Measurements from ENCODE around the gene ERCC2.

The ERCC2 gene

DNA sequence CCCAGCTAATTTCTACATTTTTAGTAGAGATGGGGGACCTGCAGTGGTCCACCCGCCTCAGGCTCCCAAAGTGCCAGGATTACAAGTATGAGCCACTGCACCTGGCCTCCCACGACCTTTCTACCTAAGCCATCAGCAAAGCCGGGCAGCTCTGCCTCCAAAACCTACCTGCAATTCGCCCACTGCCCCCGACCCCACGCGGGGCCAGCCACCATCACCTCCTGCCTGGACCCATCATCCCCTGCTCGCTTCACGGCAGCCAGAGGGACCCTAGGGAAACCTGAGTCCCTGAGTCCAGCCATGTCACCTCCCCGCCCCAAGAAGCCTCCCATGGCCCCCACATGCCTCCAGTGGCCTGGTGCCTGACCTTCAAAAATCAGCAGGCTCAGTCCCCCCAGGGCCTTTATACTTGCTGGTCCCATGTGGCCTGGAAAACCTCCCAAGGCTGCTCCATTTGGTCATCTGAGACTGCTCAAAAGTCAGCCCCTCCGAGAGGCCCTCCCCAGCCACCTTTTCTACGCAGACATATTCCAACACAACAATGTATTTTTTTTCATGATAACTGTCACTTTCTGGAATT lies 12.1 kb downstream of the ERCC2 start:
- no peak for DNase-seq (ENCODE audit: extremely low read depth, low read depth)
- TF ChIP-seq, protein P1, sequence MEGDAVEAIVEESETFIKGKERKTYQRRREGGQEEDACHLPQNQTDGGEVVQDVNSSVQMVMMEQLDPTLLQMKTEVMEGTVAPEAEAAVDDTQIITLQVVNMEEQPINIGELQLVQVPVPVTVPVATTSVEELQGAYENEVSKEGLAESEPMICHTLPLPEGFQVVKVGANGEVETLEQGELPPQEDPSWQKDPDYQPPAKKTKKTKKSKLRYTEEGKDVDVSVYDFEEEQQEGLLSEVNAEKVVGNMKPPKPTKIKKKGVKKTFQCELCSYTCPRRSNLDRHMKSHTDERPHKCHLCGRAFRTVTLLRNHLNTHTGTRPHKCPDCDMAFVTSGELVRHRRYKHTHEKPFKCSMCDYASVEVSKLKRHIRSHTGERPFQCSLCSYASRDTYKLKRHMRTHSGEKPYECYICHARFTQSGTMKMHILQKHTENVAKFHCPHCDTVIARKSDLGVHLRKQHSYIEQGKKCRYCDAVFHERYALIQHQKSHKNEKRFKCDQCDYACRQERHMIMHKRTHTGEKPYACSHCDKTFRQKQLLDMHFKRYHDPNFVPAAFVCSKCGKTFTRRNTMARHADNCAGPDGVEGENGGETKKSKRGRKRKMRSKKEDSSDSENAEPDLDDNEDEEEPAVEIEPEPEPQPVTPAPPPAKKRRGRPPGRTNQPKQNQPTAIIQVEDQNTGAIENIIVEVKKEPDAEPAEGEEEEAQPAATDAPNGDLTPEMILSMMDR (IDR thresholded peaks at IDR 0.05; ENCODE audit: low read depth, low read length) = no peak

DNA sequence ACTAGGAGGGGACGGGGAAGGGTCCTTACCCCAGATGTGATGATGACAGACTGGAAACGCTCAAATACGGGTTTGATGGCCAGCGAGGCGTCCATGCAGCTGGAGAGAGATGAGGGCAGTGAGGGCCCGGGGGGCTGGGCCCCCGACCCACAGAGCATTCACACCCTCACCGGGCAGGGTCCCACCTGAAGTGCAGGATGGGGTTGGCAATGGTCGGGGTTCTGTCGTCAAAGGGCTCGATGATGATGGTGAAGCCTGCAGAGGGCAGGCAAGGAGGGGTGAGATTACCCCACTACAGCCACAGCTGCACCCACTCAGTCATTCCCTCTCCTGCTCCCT lies 13.0 kb downstream of the ERCC2 start:
- TF ChIP-seq, protein P1 (IDR thresholded peaks at IDR 0.05; ENCODE audit: low read depth, low read length) = no peak
- DNase-seq (ENCODE audit: extremely low read depth, low read depth) = no peak

DNA sequence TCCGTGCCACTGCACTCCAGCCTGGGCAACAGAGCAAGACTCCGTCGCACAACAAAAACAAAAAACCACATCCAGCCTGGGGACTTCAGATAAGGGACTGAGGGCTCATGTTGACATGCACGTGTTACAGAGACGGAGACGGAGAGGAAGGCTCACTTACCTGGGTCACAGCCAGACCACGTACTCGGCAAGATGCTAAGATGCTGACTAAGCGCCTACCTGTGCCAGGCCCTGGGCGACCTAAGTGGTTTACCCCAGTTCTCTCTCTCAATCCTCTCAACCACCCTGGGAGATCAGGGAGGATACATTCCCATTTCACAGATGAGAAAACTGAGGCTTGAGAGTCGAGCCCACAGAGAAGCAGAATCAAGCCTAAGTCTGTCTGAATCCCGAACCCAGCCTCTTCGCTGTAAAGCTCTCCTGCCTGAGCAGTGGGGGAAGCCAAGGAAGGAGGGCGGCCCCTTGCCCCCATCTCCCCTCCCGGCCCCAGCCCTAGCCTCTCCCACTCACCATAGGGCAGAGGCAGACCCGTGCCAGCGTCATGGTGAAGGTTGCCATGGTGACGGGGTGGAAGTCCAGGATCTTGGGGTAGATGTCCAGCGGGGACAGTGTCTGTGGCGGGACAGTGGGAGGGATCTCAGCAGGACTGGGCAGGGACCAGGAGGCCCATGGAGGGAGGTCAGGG lies 13.5 kb downstream of the ERCC2 start:
- TF ChIP-seq, protein P1 (IDR thresholded peaks at IDR 0.05; ENCODE audit: low read depth, low read length) = no peak
- no peak for DNase-seq (ENCODE audit: extremely low read depth, low read depth)

DNA sequence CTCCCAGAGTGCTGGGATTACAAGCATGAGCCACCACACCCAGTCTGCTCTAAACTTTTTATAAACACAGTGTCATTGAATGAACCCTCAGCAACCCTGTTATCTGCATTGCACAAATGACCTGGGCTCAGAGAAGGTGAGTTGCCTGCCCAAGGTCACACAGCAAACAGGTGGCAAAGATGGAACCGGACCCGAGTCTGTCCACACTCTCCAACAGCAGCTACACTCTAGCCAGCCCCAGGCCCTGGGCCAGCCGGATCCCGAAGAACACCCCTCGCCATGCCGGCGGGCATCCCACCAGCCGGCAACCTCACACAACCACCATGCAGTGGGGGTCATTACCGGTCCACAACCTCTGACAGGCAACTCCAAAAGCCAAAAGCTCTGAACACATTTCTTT lies 14.5 kb downstream of the ERCC2 start:
- TF ChIP-seq, protein P1 (IDR thresholded peaks at IDR 0.05; ENCODE audit: low read depth, low read length) = no peak
- no peak for DNase-seq (ENCODE audit: extremely low read depth, low read depth)

DNA sequence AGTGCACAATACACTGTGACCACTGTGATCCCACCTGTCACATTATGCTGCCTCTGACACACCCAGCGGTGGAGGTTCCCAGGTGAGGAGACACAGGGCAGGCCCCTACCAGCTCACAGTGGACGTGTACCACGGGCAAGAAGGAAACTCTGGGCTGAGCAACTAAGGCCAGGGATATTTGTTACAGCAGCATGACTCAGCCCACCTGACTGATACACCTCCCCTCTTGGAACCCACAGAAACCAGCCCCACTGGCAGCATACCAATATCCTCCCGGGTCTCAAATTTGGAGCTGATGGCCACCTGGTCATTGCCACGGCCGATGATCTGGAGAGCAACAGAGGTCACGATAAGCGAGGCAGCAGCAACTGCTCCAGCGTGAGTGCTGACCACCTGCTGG lies 15.0 kb downstream of the ERCC2 start:
- TF ChIP-seq, protein P1 (IDR thresholded peaks at IDR 0.05; ENCODE audit: low read depth, low read length) = no peak
- DNase-seq (ENCODE audit: extremely low read depth, low read depth) = no peak

DNA sequence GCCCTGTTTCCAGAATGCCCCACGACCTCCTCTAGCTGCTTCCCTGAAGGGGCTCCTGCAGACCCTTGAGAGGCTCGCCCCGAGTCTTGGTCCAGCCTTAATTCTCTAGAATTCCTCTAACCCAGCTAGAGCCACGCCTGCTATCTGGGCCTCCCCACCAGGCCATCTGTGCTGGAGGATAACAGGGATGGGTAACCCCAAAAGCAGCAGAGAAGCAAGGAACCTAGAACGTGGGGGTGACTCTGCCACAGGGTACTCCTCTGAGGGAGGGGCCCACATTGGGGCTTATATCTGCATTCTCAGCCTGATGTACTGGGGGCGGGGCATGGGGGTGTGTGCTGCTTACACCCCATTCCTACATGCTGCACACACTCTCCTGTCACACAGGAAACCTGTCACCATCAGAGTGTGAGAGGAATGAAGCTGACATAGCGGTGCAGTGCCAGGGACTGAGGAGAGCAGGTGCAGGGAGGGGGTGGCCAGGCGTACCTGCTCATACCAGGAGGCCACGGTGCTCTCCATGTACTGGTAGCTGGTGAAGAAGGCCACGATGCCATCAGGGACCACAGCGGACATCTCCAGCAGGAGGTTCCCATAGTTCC lies 16.0 kb downstream of the ERCC2 start:
- TF ChIP-seq, protein P1 (IDR thresholded peaks at IDR 0.05; ENCODE audit: low read depth, low read length) = no peak
- DNase-seq (ENCODE audit: extremely low read depth, low read depth) = no peak

Data from AG09319 (cell line).